Fibroblast of the conjunctiva (primary cell): ENCODE measurements around the gene PHLPP1.

ENCODE experiments used
- DNase-seq: peaks from one replicate; pipeline ENCODE4 v3.0.0-alpha.2; 2010; ENCODE audit warnings: low read depth

Gene PHLPP1

GRCh38 chr18:62810682-62811081 lies 95.3 kb downstream of the PHLPP1 start:
- DNase-seq: no peak

- no peak for DNase-seq
These were observed 96.3 kb downstream of the PHLPP1 start for GRCh38 chr18:62811674-62812073.

- DNase-seq: no peak
These were observed 96.9 kb downstream of the PHLPP1 start for GRCh38 chr18:62812242-62812641.

- DNase-seq: no peak
These were observed 97.5 kb downstream of the PHLPP1 start for GRCh38 chr18:62812876-62813275.

- no peak for DNase-seq
These were observed 98.9 kb downstream of the PHLPP1 start for GRCh38 chr18:62814132-62814759.

- DNase-seq: no peak
These were observed 110.0 kb downstream of the PHLPP1 start for GRCh38 chr18:62825382-62825781.

- no peak for DNase-seq
These were observed 112.1 kb downstream of the PHLPP1 start for GRCh38 chr18:62827397-62827796.

GRCh38 chr18:62828091-62828640 lies 112.8 kb downstream of the PHLPP1 start:
- no peak for DNase-seq

- no peak for DNase-seq
These were observed 113.5 kb downstream of the PHLPP1 start for GRCh38 chr18:62828852-62829251.

- no peak for DNase-seq
These were observed 114.6 kb downstream of the PHLPP1 start for GRCh38 chr18:62829936-62830335.

- DNase-seq: no peak
These were observed 116.9 kb downstream of the PHLPP1 start for GRCh38 chr18:62832282-62832681.

- no peak for DNase-seq
These were observed 118.2 kb downstream of the PHLPP1 start for GRCh38 chr18:62833494-62833893.

- no peak for DNase-seq
These were observed 119.4 kb downstream of the PHLPP1 start for GRCh38 chr18:62834715-62835114.

GRCh38 chr18:62837011-62837410 lies 121.7 kb downstream of the PHLPP1 start:
- no peak for DNase-seq

GRCh38 chr18:62838475-62839098 lies 123.2 kb downstream of the PHLPP1 start:
- DNase-seq: no peak

- DNase-seq: no peak
These were observed 124.8 kb downstream of the PHLPP1 start for GRCh38 chr18:62839874-62840713.

GRCh38 chr18:62841405-62841804 lies 126.1 kb downstream of the PHLPP1 start:
- no peak for DNase-seq

GRCh38 chr18:62842898-62843297 lies 127.6 kb downstream of the PHLPP1 start:
- no peak for DNase-seq

GRCh38 chr18:62844850-62845643 lies 129.7 kb downstream of the PHLPP1 start:
- no peak for DNase-seq

GRCh38 chr18:62846313-62846712 lies 131.0 kb downstream of the PHLPP1 start:
- DNase-seq: no peak

- DNase-seq: no peak
These were observed 131.7 kb downstream of the PHLPP1 start for GRCh38 chr18:62847081-62847480.

- no peak for DNase-seq
These were observed 133.6 kb downstream of the PHLPP1 start for GRCh38 chr18:62848946-62849345.
